Measurements from ENCODE around the gene KRTAP5-2. TPM values are rescaled to one million over a fixed set of nuclear protein-coding genes. Genes with fewer than 3 reads are reported as not detected.

KRTAP5-2 gene
- total RNA-seq, 1 experiment from 2014 or later, result not detected

- H2BK120ac ChIP-seq (ENCODE audit: low read depth, low read length, poor library complexity, severe bottlenecking), result no peak overlapping the region
- Mint-ChIP-seq H3K36me3 (ENCODE audit: insufficient read depth in 1 of 3, low read depth in 3 of 3) (no peaks in the 10 kb centered on the region), H3K4me3 (no peak overlapping the region), H3K4me1 (peaks cover 3 to 11% of the 10 kb centered on the region in 2 experiments), H3K9me3 (no peaks in the 10 kb centered on the region; a peak in 1 of 5 replicates), H3K27me3 (ENCODE audit: low read depth) (peaks cover 57% of the 10 kb centered on the region), H3K27ac (no peak overlapping the region; a peak in 2 of 7 replicates)
- no peak overlapping the region for H4K91ac ChIP-seq (ENCODE audit: insufficient read length, low read depth, low read length)
- H3K79me1 ChIP-seq (ENCODE audit: insufficient read depth, low read depth, low read length, poor library complexity, severe bottlenecking), result no peaks in the 10 kb centered on the region
- no peaks in the 10 kb centered on the region for H3K23me2 ChIP-seq (ENCODE audit: insufficient read length, low read depth, low read length, poor library complexity, severe bottlenecking)
- no peak overlapping the region for H2BK12ac ChIP-seq (ENCODE audit: insufficient read length, low read depth, low read length)
- H4K8ac ChIP-seq (replicated peaks; ENCODE audit: insufficient read length, low read depth, low read length), result no peak overlapping the region
- TF ChIP-seq CTCF (conservative IDR thresholded peaks at IDR 0.05), result no peak
- no peak overlapping the region for H3K18ac ChIP-seq (ENCODE audit: insufficient read length, low read depth, low read length)
- no peaks in the 10 kb centered on the region for H4K20me1 ChIP-seq (ENCODE audit: control insufficient read depth, insufficient read depth, insufficient read length)
- H3K4me2 ChIP-seq (ENCODE audit: insufficient read depth, insufficient read length, low read length), result no peak overlapping the region
- no peaks in the 10 kb centered on the region for H3K27me3 ChIP-seq (ENCODE audit: insufficient read depth, low read length)
- H3K27ac ChIP-seq (ENCODE audit: insufficient read length, low read depth, low read length), result no peak overlapping the region
- no peak overlapping the region for H2BK15ac ChIP-seq (ENCODE audit: low read depth, low read length)
- no peak overlapping the region for H3K56ac ChIP-seq (ENCODE audit: insufficient read length, low read depth, low read length)
- H3K9ac ChIP-seq (ENCODE audit: extremely low read depth, insufficient read length, low read length), result no peak overlapping the region
- H3K9me3 ChIP-seq (ENCODE audit: control insufficient read depth, low read depth, low read length), result no peaks in the 10 kb centered on the region
- no peak for DNase-seq
- no peak overlapping the region for H3K14ac ChIP-seq (ENCODE audit: insufficient read depth, low read length)
- no peak overlapping the region for H2BK20ac ChIP-seq (ENCODE audit: low read depth, low read length, poor library complexity, severe bottlenecking)
- no peak overlapping the region for H3T11ph ChIP-seq (ENCODE audit: low read length)
- no peak overlapping the region for H2BK5ac ChIP-seq (ENCODE audit: insufficient read length, low read length)
- no CpG with 5 or more reads among the region's 16 CpGs for WGBS (ENCODE audit: extremely low coverage, insufficient read length, low lambda C conversion rate)
- no peaks in the 10 kb centered on the region for H3K79me2 ChIP-seq (ENCODE audit: insufficient read depth, low read length)
- H3K4ac ChIP-seq (ENCODE audit: low read depth, low read length), result no peak overlapping the region
- no peak overlapping the region for H4K5ac ChIP-seq (ENCODE audit: insufficient read length, low read depth, low read length)
- no peak overlapping the region for H2AK5ac ChIP-seq (ENCODE audit: insufficient read length, low read length)
- H3K23ac ChIP-seq (ENCODE audit: insufficient read length, low read depth, low read length), result no peak overlapping the region
- no peaks in the 10 kb centered on the region for H3K4me1 ChIP-seq (ENCODE audit: insufficient read depth, low read length)
- no peak overlapping the region for H2AFZ ChIP-seq (ENCODE audit: low read length)
These were observed 26.5 kb upstream of the KRTAP5-2 start for GRCh38 chr11:1624621-1625020.

Measured in H9 (cell line).